Activated effector memory CD4-positive, alpha-beta T cell treated with anti-CD3 and anti-CD28 coated beads, Interleukin-2, amount 50 U/mL, for 16 hours (primary cell): ENCODE measurements around the gene CYP46A1.

ENCODE experiments used
- DNase-seq: peaks from one replicate; pipeline ENCODE4 v3.0.0-alpha.2; 2020

Gene CYP46A1

GRCh38 chr14:99716850-99717681 lies 33.0 kb downstream of the CYP46A1 start:
- peak; percentile 34 for DNase-seq

GRCh38 chr14:99717682-99718013 lies 33.5 kb downstream of the CYP46A1 start:
- no peak for DNase-seq

- DNase-seq: peak; percentile 43
Observed at GRCh38 chr14:99718031-99718810, 34.1 kb downstream of the CYP46A1 start.

- peak; percentile 14 for DNase-seq
Observed at GRCh38 chr14:99718811-99719192, 34.7 kb downstream of the CYP46A1 start.

- peak; percentile 22 for DNase-seq
Observed at GRCh38 chr14:99720941-99721791, 37.1 kb downstream of the CYP46A1 start.

- peak; percentile 27 for DNase-seq
Observed at GRCh38 chr14:99721792-99722516, 37.9 kb downstream of the CYP46A1 start.

GRCh38 chr14:99722741-99723140 lies 38.6 kb downstream of the CYP46A1 start:
- peak; percentile 16 for DNase-seq

GRCh38 chr14:99724196-99724891 lies 40.2 kb downstream of the CYP46A1 start:
- peak; percentile 24 for DNase-seq

- DNase-seq: peak; percentile 50
Observed at GRCh38 chr14:99724939-99725773, 41.1 kb downstream of the CYP46A1 start.

- no peak for DNase-seq
Observed at GRCh38 chr14:99725774-99726537, 41.9 kb downstream of the CYP46A1 start.

- DNase-seq: peak; percentile 57
Observed at GRCh38 chr14:99726538-99727095, 42.5 kb downstream of the CYP46A1 start.

GRCh38 chr14:99727096-99727870 lies 43.2 kb downstream of the CYP46A1 start:
- DNase-seq: peak; percentile 46

- DNase-seq: peak; percentile 57
Observed at GRCh38 chr14:99728231-99728920, 44.3 kb downstream of the CYP46A1 start.

- peak; percentile 22 for DNase-seq
Observed at GRCh38 chr14:99728981-99729451, 44.9 kb downstream of the CYP46A1 start.

- DNase-seq: peak; percentile 88
Observed at GRCh38 chr14:99729991-99730875, 46.1 kb downstream of the CYP46A1 start.

- peak; percentile 57 for DNase-seq
Observed at GRCh38 chr14:99730876-99731546, 46.9 kb downstream of the CYP46A1 start.
